Iris pigment epithelial cell (primary cell): ENCODE data around the gene CNKSR1.
"Not testable (repeated sequence)": the region's sequence is repeated elsewhere in the genome, so short reads cannot be mapped to it uniquely, and the experiment has no call there.

Experiments used
- DNase-seq: peaks from one replicate; pipeline ENCODE4 v3.0.0-alpha.2; 2011; ENCODE audit warnings: low read depth

The CNKSR1 gene

DNA sequence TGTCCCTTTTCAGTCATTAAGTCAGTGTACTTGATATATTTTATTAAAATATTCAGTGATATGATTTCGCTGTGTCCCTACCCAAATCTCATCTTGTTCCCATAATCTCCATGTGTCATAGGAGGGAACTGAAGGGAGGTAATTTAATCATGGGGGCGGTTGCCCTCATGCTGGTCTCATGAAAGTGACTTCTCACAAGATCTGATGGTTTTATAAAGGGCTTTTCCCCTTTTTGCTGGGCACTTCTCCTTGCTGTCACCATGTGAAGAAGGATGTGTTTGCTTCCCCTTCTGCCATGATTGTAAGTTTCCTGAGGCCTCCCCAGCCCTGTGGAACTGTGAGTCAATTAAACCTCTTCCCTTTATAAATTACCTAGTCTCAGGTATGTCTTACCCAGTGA is 53.4 kb downstream of the CNKSR1 start:
- not testable (repeated sequence) for DNase-seq

DNA sequence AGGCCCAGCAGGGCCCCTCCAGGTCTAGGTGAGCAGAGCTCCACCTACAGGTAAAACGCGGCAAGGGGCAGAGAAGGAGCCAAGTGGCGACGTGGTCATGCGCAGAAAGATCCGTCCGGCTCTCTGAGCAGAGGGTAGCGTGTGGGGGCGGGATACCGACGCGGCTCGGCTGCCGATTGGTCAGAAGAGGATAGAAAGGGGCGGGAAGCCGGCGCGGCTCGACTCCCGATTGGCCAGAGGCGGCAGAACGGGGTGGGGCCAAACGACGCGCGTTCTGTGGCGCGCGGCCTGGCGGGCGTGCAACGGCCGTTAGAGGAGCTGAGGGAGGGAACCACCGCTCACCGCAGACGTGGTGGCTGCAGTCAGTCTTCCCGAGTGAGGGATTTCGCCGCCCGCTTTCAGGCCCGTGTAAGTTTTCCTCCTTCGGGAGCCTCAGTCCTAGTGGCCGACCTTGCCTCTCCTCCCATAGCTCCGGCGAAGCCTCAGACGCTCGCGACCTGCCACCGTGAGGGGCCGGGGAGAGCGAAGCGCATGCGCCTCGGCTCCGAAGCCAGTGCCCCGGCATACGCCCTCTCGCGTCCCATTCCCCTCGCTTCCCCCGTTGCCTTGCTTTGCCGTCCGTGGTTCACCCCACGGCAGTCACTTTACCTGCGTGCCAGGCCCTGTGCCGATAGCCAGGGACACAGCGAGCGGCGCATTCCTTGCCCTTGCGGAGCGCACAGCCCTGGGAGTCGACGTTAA is 56.8 kb downstream of the CNKSR1 start, which contains the start of gene CEP85:
TSS of gene CEP85 (plus strand) at position 298 of the 741 bp plus-strand sequence. CDS start 5,584 bp downstream, outside the sequence.
- DNase-seq = peak; percentile 98

DNA sequence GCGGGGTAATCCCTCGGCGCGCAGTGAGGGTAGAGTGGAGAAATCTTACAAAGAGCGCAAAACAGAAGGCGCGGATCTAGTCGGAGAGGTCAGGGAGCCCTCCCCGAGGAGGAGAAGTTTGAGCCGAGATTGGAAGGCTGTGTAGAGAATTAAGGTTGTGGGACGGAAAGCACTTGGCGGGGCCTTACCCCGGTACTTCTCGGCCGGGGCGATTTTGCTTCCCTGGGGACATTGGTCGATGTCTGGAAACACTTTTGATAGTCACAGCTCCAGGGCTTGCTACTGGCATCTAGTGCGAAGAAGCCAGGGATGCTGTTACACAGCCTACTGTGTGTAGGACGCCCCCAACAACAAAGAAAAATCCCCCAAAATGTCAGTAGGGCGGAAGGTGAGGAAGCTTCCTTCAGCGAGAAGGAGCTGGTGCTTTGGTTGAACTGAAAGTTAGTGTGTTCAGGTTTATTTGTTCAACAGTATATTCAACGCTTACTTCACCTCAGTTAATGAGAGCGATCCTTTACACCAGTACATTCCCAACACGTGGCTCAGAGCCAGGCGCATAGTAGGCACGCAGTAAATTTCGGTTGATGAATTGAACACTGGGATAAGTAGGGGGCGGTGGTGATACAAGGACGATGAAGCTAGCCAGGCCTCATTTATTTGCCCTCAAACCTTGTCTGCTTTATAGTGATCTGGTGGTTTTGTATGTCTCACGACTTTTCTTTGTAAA is 57.5 kb downstream of the CNKSR1 start:
- peak; percentile 17 for DNase-seq

DNA sequence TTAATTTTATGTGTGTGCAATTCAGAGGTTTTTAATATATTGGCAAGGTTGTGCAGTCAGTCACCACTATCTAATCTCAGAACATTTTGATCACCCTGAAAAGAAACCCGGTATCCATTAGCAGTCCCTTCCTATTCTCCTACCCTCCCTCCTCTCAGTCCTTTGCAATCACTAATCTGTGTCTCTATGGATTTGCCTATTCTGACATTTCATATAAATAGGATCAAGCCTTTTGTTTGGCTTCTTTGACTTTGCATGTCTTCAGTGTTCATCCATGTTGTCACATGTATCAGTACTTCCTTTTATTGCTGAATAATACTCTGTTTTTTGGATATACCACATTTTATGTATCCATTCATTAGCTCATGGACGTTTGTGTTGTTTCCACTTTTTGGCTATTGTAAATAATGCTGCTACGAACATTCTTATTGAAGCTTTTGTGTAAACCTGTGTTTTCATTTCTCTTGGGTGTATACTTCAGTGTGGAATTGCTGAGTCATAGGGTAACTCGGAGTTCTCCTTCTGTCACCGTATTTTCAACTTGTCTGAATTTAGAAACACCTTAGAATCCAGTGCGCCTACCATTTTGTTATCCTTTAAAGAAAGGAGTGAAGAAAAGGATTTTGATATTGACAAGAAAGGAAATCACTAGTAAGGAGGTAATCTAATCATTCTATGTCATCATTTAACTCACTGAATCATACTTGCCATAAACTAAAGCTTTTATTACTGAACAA is 60.1 kb downstream of the CNKSR1 start:
- peak; percentile 73 for DNase-seq
